Myometrial cell (primary cell): Measurements from ENCODE around the gene ZFAND4. TPM values are rescaled to one million over a fixed set of nuclear protein-coding genes. Genes with fewer than 3 reads are reported as not detected.

Experiments used
- total RNA-seq: library from RNA; depleted of rRNA; stranded (reverse); fragments of >200 nt; gene quantifications from 2 replicates; pipeline ENCODE4 v1.2.3, GENCODE V29; 2015

ZFAND4 gene
- total RNA-seq = 5.8 and 7.5 TPM in 2 replicates

DNA sequence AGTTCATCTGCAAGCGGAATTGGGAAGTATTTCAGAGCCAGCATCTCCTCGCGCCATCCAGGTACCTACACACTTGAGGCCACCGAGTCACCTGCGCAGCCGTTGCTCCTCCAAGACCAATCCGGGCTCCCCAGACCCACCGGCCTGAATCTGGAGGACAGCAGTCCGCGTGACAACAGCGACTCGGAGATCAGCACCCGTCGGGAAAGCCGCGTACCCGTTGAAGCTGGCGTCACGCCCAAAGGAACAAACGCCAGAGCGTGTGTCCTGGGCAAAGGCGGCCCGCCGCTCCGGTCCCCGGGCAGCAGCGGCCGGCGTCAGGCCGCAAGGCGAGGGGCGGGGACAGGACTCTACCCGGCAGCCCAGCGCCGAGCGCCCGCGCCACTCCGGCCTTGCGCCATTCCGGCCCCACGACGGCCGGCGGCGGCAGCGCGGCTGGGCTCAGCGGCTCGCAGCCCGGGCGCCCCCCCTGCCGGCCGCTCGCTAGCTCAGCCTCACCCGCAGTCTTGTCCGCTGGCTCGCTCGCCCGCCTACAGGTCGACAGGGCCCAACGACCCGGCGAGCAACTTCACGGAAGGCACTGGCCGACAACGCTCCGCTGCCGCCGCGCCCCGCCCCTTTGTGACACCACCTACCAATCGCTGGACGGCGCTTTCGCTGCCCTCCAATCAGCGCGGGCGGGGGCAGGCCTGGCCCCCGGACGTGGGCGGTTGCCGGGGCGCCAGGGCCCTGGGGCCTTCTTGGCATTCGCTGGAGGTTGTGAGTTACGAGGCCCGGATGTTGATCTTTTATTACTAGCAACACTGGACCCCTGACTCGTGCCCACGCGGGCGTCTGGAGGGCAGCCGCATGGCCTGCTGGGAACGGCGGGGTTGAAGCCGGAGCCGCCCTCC is at the start of gene ZFAND4:
ZFAND4 (minus strand) TSS at position 592 of the 893 bp plus-strand sequence. CDS start 9,047 bp downstream, outside the sequence.

Other genes with a start within 250 kb of the ZFAND4 start
- gene WASHC2C, start 54.5 kb upstream of the ZFAND4 start, total RNA-seq = 19.3 and 27.5 TPM in 2 replicates
- 0.89 and 5.5 TPM in 2 replicates for gene AGAP4, start 174.7 kb upstream of the ZFAND4 start, total RNA-seq